ENCODE data around the gene ANKRD33.

GRCh38 chr12:51846911-51847642, 40.8 kb upstream of the ANKRD33 start:
- no peak for TF ChIP-seq CTCF (IDR thresholded peaks at IDR 0.05)
- no peak for TF ChIP-seq TCF7L2 (IDR thresholded peaks at IDR 0.05; ENCODE audit: low read depth, low read length)

Data from Panc1 (cell line).